ENCODE results near the gene CCDC9.

Gene CCDC9

GRCh38 chr19:47240996-47241918, 15.1 kb upstream of the CCDC9 start:
- H3K9me2 ChIP-seq (ENCODE audit: low read depth, low read length), result no peaks in the 10 kb centered on the region
- TF ChIP-seq EZH2 (IDR thresholded peaks at IDR 0.05; ENCODE audit: borderline replicate concordance, low read length), result no peak
- TF ChIP-seq CTCF (IDR thresholded peaks at IDR 0.05; ENCODE audit: low read length), result no peak
- peaks cover 5% of the 10 kb centered on the region; the same call in 1 of the 2 replicates for H3F3A ChIP-seq (ENCODE audit: insufficient read depth, low read length)
- H3K9ac ChIP-seq (ENCODE audit: low read length), result no peak overlapping the region
- no peaks in the 10 kb centered on the region for H3K9me3 ChIP-seq (ENCODE audit: low read length)
- H4K20me1 ChIP-seq (ENCODE audit: insufficient read depth, low read length), result no peaks in the 10 kb centered on the region
- H3K36me3 ChIP-seq (ENCODE audit: insufficient read depth, low read length), result no peaks in the 10 kb centered on the region
- H3K27me3 ChIP-seq (ENCODE audit: insufficient read depth, low read length), result no peaks in the 10 kb centered on the region; the same call in 1 of the 2 replicates
- H3K4me3 ChIP-seq (ENCODE audit: low read depth, low read length, poor library complexity, severe bottlenecking), result no peak overlapping the region
- H2AFZ ChIP-seq (ENCODE audit: low read length), result no peak overlapping the region
- peak overlapping the region; percentile 27; the same call in 1 of the 2 replicates for H3K4me2 ChIP-seq (ENCODE audit: low read length)
- H3K79me2 ChIP-seq (ENCODE audit: insufficient read depth, low read length), result no peaks in the 10 kb centered on the region
- H3K4me1 ChIP-seq (ENCODE audit: insufficient read depth, low read length, severe bottlenecking), result peaks cover 35% of the 10 kb centered on the region
- H3K27ac ChIP-seq (ENCODE audit: low read depth, low read length, poor library complexity, severe bottlenecking), result no peak overlapping the region

- Histone ChIP-seq H3K9ac (ENCODE audit: low read length) (no peak overlapping the region), H3F3A (ENCODE audit: insufficient read depth, low read length) (peaks cover 5% of the 10 kb centered on the region; the same call in 1 of the 2 replicates), H3K36me3 (ENCODE audit: insufficient read depth, low read length) (no peaks in the 10 kb centered on the region), H3K9me2 (ENCODE audit: low read depth, low read length) (no peaks in the 10 kb centered on the region), H3K9me3 (ENCODE audit: low read length) (no peaks in the 10 kb centered on the region), H2AFZ (ENCODE audit: low read length) (no peak overlapping the region), H3K27ac (ENCODE audit: low read depth, low read length, poor library complexity, severe bottlenecking) (no peak overlapping the region), H3K79me2 (ENCODE audit: insufficient read depth, low read length) (no peaks in the 10 kb centered on the region), H3K4me1 (ENCODE audit: insufficient read depth, low read length, severe bottlenecking) (peaks cover 35% of the 10 kb centered on the region), H3K4me2 (ENCODE audit: low read length) (no peak overlapping the region), H3K4me3 (ENCODE audit: low read depth, low read length, poor library complexity, severe bottlenecking) (no peak overlapping the region), H4K20me1 (ENCODE audit: insufficient read depth, low read length) (no peaks in the 10 kb centered on the region), H3K27me3 (ENCODE audit: insufficient read depth, low read length) (no peaks in the 10 kb centered on the region; the same call in 1 of the 2 replicates)
- TF ChIP-seq CTCF (IDR thresholded peaks at IDR 0.05; ENCODE audit: low read length) (no peak), EZH2 (IDR thresholded peaks at IDR 0.05; ENCODE audit: borderline replicate concordance, low read length) (no peak)
Measured at GRCh38 chr19:47241919-47242577, 14.3 kb upstream of the CCDC9 start.

GRCh38 chr19:47243364-47243775, 13.0 kb upstream of the CCDC9 start:
- TF ChIP-seq CTCF (IDR thresholded peaks at IDR 0.05; ENCODE audit: low read length) (no peak), EZH2 (IDR thresholded peaks at IDR 0.05; ENCODE audit: borderline replicate concordance, low read length) (no peak)
- H4K20me1 ChIP-seq (ENCODE audit: insufficient read depth, low read length), result no peaks in the 10 kb centered on the region
- H3K79me2 ChIP-seq (ENCODE audit: insufficient read depth, low read length), result no peaks in the 10 kb centered on the region
- no peaks in the 10 kb centered on the region for H3K9me3 ChIP-seq (ENCODE audit: low read length)
- H3K4me2 ChIP-seq (ENCODE audit: low read length), result peak overlapping the region; percentile 80
- peaks cover 35% of the 10 kb centered on the region for H3K4me1 ChIP-seq (ENCODE audit: insufficient read depth, low read length, severe bottlenecking)
- no peaks in the 10 kb centered on the region; the same call in 1 of the 2 replicates for H3K27me3 ChIP-seq (ENCODE audit: insufficient read depth, low read length)
- H3K4me3 ChIP-seq (ENCODE audit: low read depth, low read length, poor library complexity, severe bottlenecking), result peak overlapping the region; percentile 54
- H3K9me2 ChIP-seq (ENCODE audit: low read depth, low read length), result no peaks in the 10 kb centered on the region
- H3F3A ChIP-seq (ENCODE audit: insufficient read depth, low read length), result peaks cover 5% of the 10 kb centered on the region; the same call in 1 of the 2 replicates
- peak overlapping the region; percentile 4; the same call in 1 of the 2 replicates for H3K9ac ChIP-seq (ENCODE audit: low read length)
- H2AFZ ChIP-seq (ENCODE audit: low read length), result no peak overlapping the region
- no peak overlapping the region for H3K27ac ChIP-seq (ENCODE audit: low read depth, low read length, poor library complexity, severe bottlenecking)
- no peaks in the 10 kb centered on the region for H3K36me3 ChIP-seq (ENCODE audit: insufficient read depth, low read length)
